Measurements from ENCODE around the gene CPNE5.

DNA sequence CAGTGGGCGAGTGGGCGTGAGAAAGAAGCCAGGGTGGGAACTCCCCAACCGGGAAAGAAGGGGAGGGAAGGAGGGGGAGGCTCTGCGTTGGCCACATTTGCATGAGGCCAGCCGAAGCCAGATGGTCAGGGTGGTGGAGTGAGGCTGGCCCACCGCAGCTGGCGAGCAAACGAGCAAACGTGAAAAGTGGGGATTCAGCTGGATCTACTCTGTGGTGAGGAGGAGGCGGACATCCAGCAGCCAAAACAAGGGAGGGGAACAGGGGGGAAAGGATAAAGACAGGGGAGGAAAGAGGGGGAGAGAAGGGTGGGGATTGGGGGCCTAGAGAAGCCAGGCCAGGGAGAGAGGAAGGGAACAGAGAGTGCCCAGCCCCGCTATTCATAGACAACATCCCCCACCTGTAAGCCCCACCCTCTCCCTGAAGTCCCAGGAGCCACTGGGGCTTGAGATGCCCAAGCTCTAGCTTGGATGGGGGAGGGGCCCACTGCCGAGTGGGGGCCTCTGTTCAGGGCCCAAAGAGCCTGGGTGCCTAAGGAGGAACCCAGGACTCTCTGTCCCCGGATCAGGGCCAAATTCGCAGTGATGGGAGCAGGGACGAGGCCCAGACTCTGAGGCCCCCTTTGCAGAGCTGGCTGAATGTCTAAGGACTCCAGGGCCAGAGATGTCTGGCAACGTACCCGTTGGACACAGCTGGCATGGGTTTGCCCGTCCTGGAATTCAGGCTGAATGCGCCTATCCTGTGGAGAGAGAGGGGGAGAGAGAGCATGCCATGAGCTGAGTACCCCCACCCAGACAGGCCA is 45.1 kb downstream of the CPNE5 start:
- TF ChIP-seq POLR2A (IDR thresholded peaks at IDR 0.05; ENCODE audit: low read length) (no peak), NFE2L2 (conservative IDR thresholded peaks at IDR 0.05; ENCODE audit: low read length) (no peak), BCL3 (IDR thresholded peaks at IDR 0.05) (no peak), CHD2 (IDR thresholded peaks at IDR 0.05; ENCODE audit: low read length, partially characterized antibody) (no peak), EP300 (IDR thresholded peaks at IDR 0.05) (no peak), MYC (IDR thresholded peaks at IDR 0.05; ENCODE audit: borderline replicate concordance, low read length) (no peak), CHD4 (IDR thresholded peaks at IDR 0.05; ENCODE audit: borderline replicate concordance) (no peak), ZC3H11A (IDR thresholded peaks at IDR 0.05) (no peak), JUN (IDR thresholded peaks at IDR 0.05) (no peak), RAD21 (conservative IDR thresholded peaks at IDR 0.05 in 1 of 2, IDR thresholded peaks at IDR 0.05 in 1 of 2) (no peak), REST (IDR thresholded peaks at IDR 0.05) (no peak)
- TF ChIP-seq, protein P1, sequence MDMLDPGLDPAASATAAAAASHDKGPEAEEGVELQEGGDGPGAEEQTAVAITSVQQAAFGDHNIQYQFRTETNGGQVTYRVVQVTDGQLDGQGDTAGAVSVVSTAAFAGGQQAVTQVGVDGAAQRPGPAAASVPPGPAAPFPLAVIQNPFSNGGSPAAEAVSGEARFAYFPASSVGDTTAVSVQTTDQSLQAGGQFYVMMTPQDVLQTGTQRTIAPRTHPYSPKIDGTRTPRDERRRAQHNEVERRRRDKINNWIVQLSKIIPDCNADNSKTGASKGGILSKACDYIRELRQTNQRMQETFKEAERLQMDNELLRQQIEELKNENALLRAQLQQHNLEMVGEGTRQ (IDR thresholded peaks at IDR 0.05) = no peak
